A549 treated with GW870086 at 1 μM for 4 hours (cell line): Measurements from ENCODE around the gene GPRC5D. TPM values are rescaled to one million over a fixed set of nuclear protein-coding genes. Genes with fewer than 3 reads are reported as not detected.

ENCODE experiments used
- total RNA-seq: library from RNA; stranded (reverse); fragments of 200-300 nt; extraction: Qiagen RNA extraction; gene quantifications from 5 replicates; pipeline ENCODE4 v1.2.3, GENCODE V29; 2022; ENCODE audit warnings: low read depth

GPRC5D gene
- 0.22 TPM in 1 of 5 replicates, not detected in the others for total RNA-seq

DNA sequence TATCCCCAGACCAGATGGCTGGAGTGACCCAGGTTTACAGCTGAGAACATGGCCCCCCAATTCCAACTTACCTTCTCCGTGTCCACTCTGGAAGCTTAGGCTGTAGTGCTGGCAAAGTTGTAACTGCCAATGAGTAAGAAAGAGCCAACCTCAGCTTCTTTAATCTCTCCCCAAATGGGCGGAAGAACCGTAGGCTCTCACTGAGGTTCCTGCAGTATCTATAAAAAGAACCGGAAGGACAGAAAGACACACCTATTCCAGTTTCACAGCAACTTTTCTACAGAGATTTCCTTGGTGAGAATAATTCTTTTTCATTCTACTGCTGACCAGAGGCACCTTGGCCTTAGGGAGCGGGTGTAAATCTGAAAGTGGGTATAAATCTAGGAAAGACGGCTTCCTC lies at the start of gene GPRC5D:
Gene GPRC5D (minus strand): TSS at position 135 of the 400 bp plus-strand sequence. CDS start 1,786 bp downstream, outside the sequence.

DNA sequence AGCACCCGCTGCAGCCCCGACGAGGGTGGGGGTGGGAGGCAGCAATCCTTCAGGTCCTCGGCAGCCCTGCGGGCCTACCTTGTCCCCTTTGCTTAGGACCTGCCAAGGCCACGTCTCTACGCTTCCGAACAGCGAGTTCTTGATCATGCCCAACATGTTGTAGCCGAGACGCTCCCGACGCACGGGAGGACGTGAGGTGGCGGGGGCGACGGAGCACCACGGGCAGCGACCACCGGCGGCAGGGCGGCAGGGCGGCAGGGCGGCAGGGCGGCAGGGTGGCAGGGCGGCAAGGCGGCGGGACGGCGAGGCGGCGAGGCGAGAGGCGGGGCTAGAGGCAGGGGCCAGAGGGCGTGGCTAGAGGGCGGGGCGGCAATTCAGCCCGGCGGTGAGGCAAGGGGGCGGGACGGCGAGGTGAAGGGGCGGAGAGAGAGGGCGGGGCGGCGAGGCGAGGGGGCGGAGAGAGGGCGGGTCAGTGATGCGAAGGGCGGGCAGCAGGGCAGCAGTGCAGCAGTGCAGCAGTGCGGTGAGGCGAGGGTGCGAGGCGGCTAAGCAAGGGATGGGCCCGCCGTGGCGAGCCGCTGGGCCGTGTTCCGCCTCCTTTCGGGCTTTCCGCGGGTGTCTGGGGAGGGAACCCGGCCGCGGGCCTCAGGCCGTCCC lies 48.1 kb upstream of the GPRC5D start, which contains the start of gene HEBP1:
Gene HEBP1 (minus strand): TSS at position 307 of the 657 bp plus-strand sequence. CDS start 151 bp downstream, at position 156.

GRCh38 chr12:12891080-12891880 lies 60.7 kb downstream of the GPRC5D start, which contains the start of gene GPRC5A:
GPRC5A (plus strand) TSS chr12:12891562; CDS start chr12:12908250, 16,688 bp downstream.

Other genes starting within 250 kb of the GPRC5D start
- gene CDKN1B, start 234.8 kb downstream of the GPRC5D start, total RNA-seq = 12.8 to 16.9 TPM (median 16.0 TPM) in 5 replicates
- 0.12 to 0.36 TPM (median 0.17 TPM) in 5 replicates for gene APOLD1, start 166.5 kb downstream of the GPRC5D start, total RNA-seq
- 79.5 to 96.7 TPM (median 84.8 TPM) in 5 replicates for gene DDX47, start 138.8 kb downstream of the GPRC5D start, total RNA-seq
- gene GPRC5A, start 60.6 kb downstream of the GPRC5D start, total RNA-seq = 263 to 406 TPM (median 370 TPM) in 5 replicates
- 54.0 to 58.6 TPM (median 55.4 TPM) in 5 replicates for gene HEBP1, start 48.1 kb upstream of the GPRC5D start, total RNA-seq
- gene FAM234B, start 92.2 kb upstream of the GPRC5D start, total RNA-seq = 3.8 to 4.6 TPM (median 3.9 TPM) in 5 replicates
- 0.33 to 0.90 TPM (median 0.54 TPM) in 5 replicates for gene GSG1, start 151.5 kb upstream of the GPRC5D start, total RNA-seq
- 110 to 172 TPM (median 159 TPM) in 5 replicates for gene EMP1, start 244.6 kb upstream of the GPRC5D start, total RNA-seq